ENCODE data around the gene WDR1. TPM values are rescaled to one million over a fixed set of nuclear protein-coding genes. Genes with fewer than 3 reads are reported as not detected.

WDR1 gene
- total RNA-seq, 1 donor from 2014 or later: 157 TPM

DNA sequence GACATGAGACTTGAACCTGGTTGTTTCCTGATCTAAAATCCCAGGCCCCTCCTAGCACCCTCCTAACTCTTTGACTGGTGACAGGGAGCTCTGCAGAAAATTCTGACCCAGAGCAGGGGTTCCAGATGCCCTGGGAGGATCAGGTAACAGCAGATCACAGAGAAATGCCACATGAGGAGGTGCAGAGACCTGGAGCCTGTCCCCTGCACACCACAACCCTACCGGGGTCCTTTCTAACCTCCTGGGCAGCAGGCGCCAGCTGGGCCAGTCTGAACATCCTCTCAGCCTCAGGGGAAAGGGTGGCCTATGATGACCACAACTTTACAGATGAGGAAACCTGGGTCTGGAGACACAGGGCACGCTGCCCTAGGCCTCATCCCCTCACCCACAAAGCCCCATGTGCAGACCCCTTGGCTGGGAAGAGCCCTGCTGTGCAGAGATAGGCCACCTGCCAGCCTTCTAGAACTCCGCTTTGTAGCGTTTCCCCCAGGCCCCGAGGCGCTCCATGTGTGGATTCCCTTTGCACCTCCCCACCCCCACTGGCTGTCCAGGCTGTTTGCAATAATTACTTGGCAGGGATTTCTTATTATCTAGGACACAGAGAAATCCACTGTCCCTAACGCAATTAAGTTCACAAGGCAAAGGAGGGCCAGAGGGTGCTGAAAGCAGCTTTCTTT is 36.5 kb downstream of the WDR1 start:
- TF ChIP-seq CTCF (IDR thresholded peaks at IDR 0.05; ENCODE audit: borderline replicate concordance): no peak
- H3K27ac ChIP-seq (replicated peaks): peak overlapping the region; percentile 42
- H3K27me3 ChIP-seq (ENCODE audit: low read depth): no peaks in the 10 kb centered on the region
- peak; percentile 32 for DNase-seq
- H3K36me3 ChIP-seq: peaks cover 99% of the 10 kb centered on the region
- H3K4me3 ChIP-seq: no peak overlapping the region
- H3K4me1 ChIP-seq: peaks cover 66% of the 10 kb centered on the region
- no peaks in the 10 kb centered on the region for H3K9me3 ChIP-seq (replicated peaks)
- intact Hi-C loops (cut with micrococcal nuclease): no loop called here

DNA sequence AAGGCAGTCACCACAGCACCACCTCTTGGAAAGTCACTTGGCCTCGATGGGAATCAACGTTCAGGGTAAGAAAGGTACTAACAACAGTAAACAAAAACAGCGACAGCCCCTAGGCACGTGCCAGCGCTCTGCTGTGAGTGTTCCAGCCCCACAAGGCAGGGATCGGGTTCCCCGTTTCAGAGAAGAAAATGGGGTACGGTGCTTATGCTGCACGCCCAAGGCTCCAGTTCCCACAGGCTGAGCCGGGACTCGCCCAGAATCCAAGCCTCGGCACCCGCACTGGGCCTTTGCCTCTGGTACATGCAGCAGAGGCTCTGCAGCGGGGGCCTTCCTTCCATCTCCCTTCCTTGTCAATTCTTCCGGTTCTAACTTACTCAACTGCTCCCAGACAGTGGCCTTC is 37.3 kb downstream of the WDR1 start:
- peak; percentile 15 for DNase-seq

DNA sequence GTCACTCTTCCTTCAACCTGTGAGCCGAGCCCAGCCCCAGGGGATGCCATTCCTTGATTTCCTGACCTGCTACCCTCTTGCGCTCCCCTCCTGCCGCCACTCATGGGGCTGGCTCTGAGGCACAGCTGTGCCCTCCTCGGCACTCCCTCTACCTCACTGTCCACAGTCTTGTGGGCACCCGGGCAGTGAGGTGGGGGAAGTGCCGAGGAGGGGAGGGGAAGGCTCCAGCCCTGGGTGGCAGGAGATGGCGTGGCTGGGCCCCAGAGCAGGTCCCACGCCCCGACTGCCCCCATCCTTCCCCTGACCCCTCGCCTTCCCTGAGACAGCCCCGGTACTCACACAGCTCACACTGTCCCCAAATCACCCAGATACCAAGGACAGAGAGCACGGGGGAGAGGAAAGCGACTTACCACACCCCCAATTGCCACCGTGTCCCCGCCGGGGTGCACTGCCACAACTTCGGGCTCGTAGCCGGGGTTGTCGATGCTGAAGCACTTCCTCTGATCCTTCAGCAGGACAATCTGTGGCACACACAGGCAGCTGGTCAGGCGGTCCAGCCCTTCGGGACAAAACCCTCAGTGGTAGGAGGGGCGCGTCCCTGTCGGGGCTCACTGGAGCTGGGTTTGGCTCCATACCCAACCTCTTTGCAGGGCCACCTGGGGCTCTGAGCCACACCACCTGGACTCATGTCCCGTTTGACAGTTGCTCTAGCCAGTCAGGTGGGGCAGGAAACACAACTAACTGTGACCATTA is 37.9 kb downstream of the WDR1 start:
- Histone ChIP-seq H3K4me1 (peaks cover 52% of the 10 kb centered on the region), H3K27ac (replicated peaks) (peak overlapping the region; percentile 64), H3K36me3 (peaks cover 100% of the 10 kb centered on the region), H3K4me3 (no peak overlapping the region), H3K9me3 (replicated peaks) (no peaks in the 10 kb centered on the region), H3K27me3 (ENCODE audit: low read depth) (no peaks in the 10 kb centered on the region)
- peak; percentile 13 for DNase-seq
- intact Hi-C loops (cut with micrococcal nuclease): no loop called here
- TF ChIP-seq CTCF (IDR thresholded peaks at IDR 0.05; ENCODE audit: borderline replicate concordance): no peak

More for the DNA sequence above, 37.3 kb downstream of the WDR1 start:
- H3K36me3 ChIP-seq: peaks cover 99% of the 10 kb centered on the region
- peaks cover 58% of the 10 kb centered on the region for H3K4me1 ChIP-seq
- no peak for TF ChIP-seq CTCF (IDR thresholded peaks at IDR 0.05; ENCODE audit: borderline replicate concordance)
- H3K27me3 ChIP-seq (ENCODE audit: low read depth): no peaks in the 10 kb centered on the region
- intact Hi-C loops (cut with micrococcal nuclease): no loop called here
- no peak overlapping the region for H3K4me3 ChIP-seq
- H3K27ac ChIP-seq (replicated peaks): peak overlapping the region; percentile 64
- no peaks in the 10 kb centered on the region for H3K9me3 ChIP-seq (replicated peaks)

DNA sequence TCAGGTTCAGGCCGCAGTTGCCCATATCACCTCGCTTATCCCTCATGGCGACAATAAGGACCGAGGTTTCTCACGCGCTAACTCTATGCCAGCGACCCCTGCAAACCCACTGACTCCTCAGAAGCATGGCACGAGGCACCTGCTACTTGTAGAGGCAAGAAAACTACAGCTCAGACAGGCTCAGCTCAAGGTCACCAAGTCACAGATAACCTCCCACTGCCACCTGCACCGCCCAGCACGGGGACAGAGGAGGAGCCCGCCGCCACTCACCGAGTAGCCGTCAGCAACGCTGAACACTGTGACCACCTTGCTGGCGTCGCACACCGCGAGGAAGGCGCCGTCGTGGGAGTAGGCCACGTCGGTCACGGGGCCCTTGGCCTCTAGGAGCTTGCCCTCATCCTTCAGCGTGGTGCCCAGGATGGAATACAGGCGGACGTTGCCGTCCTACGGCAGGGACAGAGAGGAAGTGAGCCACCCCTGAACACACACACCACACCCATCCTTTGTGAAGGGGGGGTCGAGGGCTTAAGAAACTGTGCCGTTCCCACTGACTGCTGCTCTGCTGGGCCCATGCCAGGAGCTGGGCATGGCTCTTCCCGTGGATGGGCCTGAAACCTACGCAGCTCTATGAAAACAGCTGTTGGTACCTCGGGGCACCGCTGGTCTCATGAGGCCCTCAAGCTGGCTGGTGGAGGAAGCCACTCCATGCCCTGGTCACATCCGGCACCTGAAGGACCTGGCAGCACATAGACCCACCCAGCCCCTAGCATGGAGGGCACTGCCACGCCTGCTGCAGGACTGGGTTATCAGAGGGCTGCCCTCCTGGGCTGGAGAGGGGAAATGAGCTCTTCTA is 38.9 kb downstream of the WDR1 start:
- peak; percentile 28 for DNase-seq

More for the DNA sequence above, 38.9 kb downstream of the WDR1 start:
- Histone ChIP-seq H3K4me3 (no peak overlapping the region), H3K9me3 (replicated peaks) (no peaks in the 10 kb centered on the region), H3K4me1 (peaks cover 50% of the 10 kb centered on the region), H3K27ac (replicated peaks) (peak overlapping the region; percentile 64), H3K27me3 (ENCODE audit: low read depth) (no peaks in the 10 kb centered on the region), H3K36me3 (peaks cover 93% of the 10 kb centered on the region)
- no peak for TF ChIP-seq CTCF (IDR thresholded peaks at IDR 0.05; ENCODE audit: borderline replicate concordance)
- intact Hi-C loops (cut with micrococcal nuclease): no loop called here
